SK-N-SH (cell line): ENCODE data around the gene WNK1. TPM values are rescaled to one million over a fixed set of nuclear protein-coding genes. Genes with fewer than 3 reads are reported as not detected.

ENCODE experiments used
- CHD2 ChIP-seq: fragments of 150-350 bp; IDR thresholded peaks from 2 replicates; pipeline ENCODE4 v1.6.1; 2018; ENCODE audit warnings: low read length; ENCODE audit not compliant: partially characterized antibody
- CTCF ChIP-seq: fragments of 200-600 bp; sonication (generic); IDR thresholded peaks from 2 replicates; pipeline ENCODE4 v1.6.1; 2017; ENCODE audit warnings: antibody characterized with exemption, mild to moderate bottlenecking, moderate library complexity
- EP300 ChIP-seq, 2 experiments: IDR thresholded peaks; 2 replicates each; pipeline versions ENCODE4 v1.4.0 to v1.6.1; 2012; ENCODE audit warnings: borderline replicate concordance in 1 of 2, low read depth in 1 of 2, low read length in 1 of 2
- EZH2phosphoT487 ChIP-seq: fragments of 200-600 bp; sonication (generic); IDR thresholded peaks from 2 replicates; pipeline ENCODE4 v1.6.1; 2017; ENCODE audit warnings: low read depth, mixed run types, mild to moderate bottlenecking, antibody characterized with exemption, moderate library complexity, borderline replicate concordance
- FOSL2 ChIP-seq: IDR thresholded peaks from 2 replicates; pipeline ENCODE4 v1.4.0; 2012; ENCODE audit warnings: low read depth, mild to moderate bottlenecking, moderate library complexity, borderline replicate concordance
- GABPA ChIP-seq: IDR thresholded peaks from 2 replicates; pipeline ENCODE4 v1.4.0; 2012; ENCODE audit warnings: low read depth, mild to moderate bottlenecking
- GATA2 ChIP-seq: sonication (generic); formaldehyde crosslinking; IDR thresholded peaks from 2 replicates; pipeline ENCODE4 v1.5.0; 2020; ENCODE audit warnings: mild to moderate bottlenecking, missing genetic modification reagents
- IRF3 ChIP-seq: fragments of 150-350 bp; IDR thresholded peaks from 2 replicates; pipeline ENCODE4 v1.6.1; 2016; ENCODE audit warnings: mild to moderate bottlenecking, low read depth, low read length
- JUND ChIP-seq: IDR thresholded peaks from 2 replicates; pipeline ENCODE4 v1.4.0; 2012
- MAX ChIP-seq: IDR thresholded peaks from 2 replicates; pipeline ENCODE4 v1.4.0; 2012; ENCODE audit warnings: low read depth
- MEF2A ChIP-seq: IDR thresholded peaks from 2 replicates; pipeline ENCODE4 v1.4.0; 2012; ENCODE audit warnings: low read depth, borderline replicate concordance
- MXI1 ChIP-seq: IDR thresholded peaks from 2 replicates; pipeline ENCODE4 v1.6.1; 2012; ENCODE audit warnings: mild to moderate bottlenecking, low read depth, low read length, improper control_type of control experiment
- NFIC ChIP-seq: IDR thresholded peaks from 2 replicates; pipeline ENCODE4 v1.4.0; 2012; ENCODE audit warnings: borderline replicate concordance
- NRF1 ChIP-seq: IDR thresholded peaks from 2 replicates; pipeline ENCODE4 v1.6.1; 2012; ENCODE audit warnings: low read depth, mild to moderate bottlenecking, low read length
- POLR2AphosphoS5 ChIP-seq: IDR thresholded peaks from 2 replicates; pipeline ENCODE4 v1.6.1; 2012; ENCODE audit warnings: low read depth, low read length
- RAD21 ChIP-seq: IDR thresholded peaks from 2 replicates; pipeline ENCODE4 v1.6.1; 2012; ENCODE audit warnings: mild to moderate bottlenecking, low read length
- RXRA ChIP-seq: IDR thresholded peaks from 2 replicates; pipeline ENCODE4 v1.4.0; 2012; ENCODE audit warnings: low read depth, mild to moderate bottlenecking, borderline replicate concordance
- SMC3 ChIP-seq: IDR thresholded peaks from 2 replicates; pipeline ENCODE4 v1.6.1; 2012; ENCODE audit warnings: low read depth, low read length, improper control_type of control experiment
- TAF1 ChIP-seq: IDR thresholded peaks from 2 replicates; pipeline ENCODE4 v1.6.1; 2012; ENCODE audit warnings: low read depth, mild to moderate bottlenecking, low read length, moderate library complexity, borderline replicate concordance
- TEAD4 ChIP-seq: IDR thresholded peaks from 2 replicates; pipeline ENCODE4 v1.4.0; 2012; ENCODE audit warnings: mild to moderate bottlenecking, borderline replicate concordance; ENCODE audit not compliant: insufficient read depth
- USF1 ChIP-seq: IDR thresholded peaks from 2 replicates; pipeline ENCODE4 v1.4.0; 2012; ENCODE audit warnings: low read depth, borderline replicate concordance
- YY1 ChIP-seq: IDR thresholded peaks from 2 replicates; pipeline ENCODE4 v1.4.0; 2012; ENCODE audit warnings: low read depth, mild to moderate bottlenecking
- ZBTB33 ChIP-seq: IDR thresholded peaks from 2 replicates; pipeline ENCODE4 v1.4.0; 2012; ENCODE audit warnings: low read depth, borderline replicate concordance
- polyA plus RNA-seq, 3 experiments: library from polyadenylated mRNA; depleted of rRNA; stranded (reverse); fragments of >200 nt; gene quantifications; 2 replicates each; pipeline ENCODE4 v1.2.3, GENCODE V29; 2012

Gene WNK1
- polyA plus RNA-seq, 1 of the 3 experiments (the other 2 are of a cell fraction), result 30.5 TPM

- TF ChIP-seq MEF2A (no peak), RXRA (no peak), POLR2AphosphoS5 (peak; percentile 56; the same call in 1 of the 2 replicates), JUND (no peak), FOSL2 (no peak), MXI1 (peak; percentile 90), USF1 (no peak), ZBTB33 (no peak), YY1 (peak; percentile 41; the same call in 1 of the 2 replicates), EP300 (IDR thresholded peaks at IDR 0.05; ENCODE audit: borderline replicate concordance in 1 of 2, low read depth in 1 of 2, low read length in 1 of 2) (no peak; a peak in 1 of 4 replicates), GABPA (no peak), SMC3 (peak; percentile 96), TAF1 (peak; percentile 68; the same call in 1 of the 2 replicates), CHD2 (peak; percentile 63), MAX (peak; percentile 97), GATA2 (CRISPR knock-in tag) (no peak), CTCF (peak; percentile 82), IRF3 (no peak), NRF1 (peak; percentile 63), NFIC (no peak), RAD21 (peak; percentile 80), EZH2phosphoT487 (no peak), TEAD4 (no peak)
- TF ChIP-seq, all 33 proteins: peak for 16
These were observed 984 bp upstream of the WNK1 start (continued) for GRCh38 chr12:751192-751998.
